Measurements from ENCODE around the gene PTPN9.

GRCh38 chr15:75430259-75430658 lies 148.9 kb downstream of the PTPN9 start:
- TF ChIP-seq, protein P1, sequence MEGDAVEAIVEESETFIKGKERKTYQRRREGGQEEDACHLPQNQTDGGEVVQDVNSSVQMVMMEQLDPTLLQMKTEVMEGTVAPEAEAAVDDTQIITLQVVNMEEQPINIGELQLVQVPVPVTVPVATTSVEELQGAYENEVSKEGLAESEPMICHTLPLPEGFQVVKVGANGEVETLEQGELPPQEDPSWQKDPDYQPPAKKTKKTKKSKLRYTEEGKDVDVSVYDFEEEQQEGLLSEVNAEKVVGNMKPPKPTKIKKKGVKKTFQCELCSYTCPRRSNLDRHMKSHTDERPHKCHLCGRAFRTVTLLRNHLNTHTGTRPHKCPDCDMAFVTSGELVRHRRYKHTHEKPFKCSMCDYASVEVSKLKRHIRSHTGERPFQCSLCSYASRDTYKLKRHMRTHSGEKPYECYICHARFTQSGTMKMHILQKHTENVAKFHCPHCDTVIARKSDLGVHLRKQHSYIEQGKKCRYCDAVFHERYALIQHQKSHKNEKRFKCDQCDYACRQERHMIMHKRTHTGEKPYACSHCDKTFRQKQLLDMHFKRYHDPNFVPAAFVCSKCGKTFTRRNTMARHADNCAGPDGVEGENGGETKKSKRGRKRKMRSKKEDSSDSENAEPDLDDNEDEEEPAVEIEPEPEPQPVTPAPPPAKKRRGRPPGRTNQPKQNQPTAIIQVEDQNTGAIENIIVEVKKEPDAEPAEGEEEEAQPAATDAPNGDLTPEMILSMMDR (optimal IDR thresholded peaks at IDR 0.05 in 1 of 3, IDR thresholded peaks at IDR 0.05 in 1 of 3, conservative IDR thresholded peaks at IDR 0.05 in 1 of 3; ENCODE audit: extremely low read depth in 1 of 3, insufficient read depth in 2 of 3, low read length in 3 of 3) = no peak
- no peak for TF ChIP-seq EZH2 (IDR thresholded peaks at IDR 0.05; ENCODE audit: low read length)

All from keratinocyte (primary cell).